NB4 (cell line): ENCODE measurements around the gene NCSTN.

ENCODE experiments used
- DNase-seq: peaks from one replicate; pipeline ENCODE4 v3.0.0; 2010; ENCODE audit warnings: low read depth
- H3K4me3 ChIP-seq: one replicate; pipeline ENCODE4 v1.5.1; 2011; ENCODE audit warnings: mild to moderate bottlenecking, low read depth, low read length, moderate library complexity
- MYC ChIP-seq: IDR thresholded peaks from 2 replicates; pipeline ENCODE4 v1.6.1; 2011; ENCODE audit warnings: low read depth, low read length
- POLR2A ChIP-seq: IDR thresholded peaks from 2 replicates; pipeline ENCODE4 v1.6.1; 2011; ENCODE audit warnings: mild to moderate bottlenecking; ENCODE audit not compliant: insufficient read length; ENCODE audit errors: extremely low read depth
- TF ChIP-seq, protein P1 (sequence below): IDR thresholded peaks from one replicate; pipeline ENCODE4 v1.5.1; 2012; ENCODE audit warnings: low read depth, low read length
- TF ChIP-seq, protein P2 (sequence below): IDR thresholded peaks from 2 replicates; pipeline ENCODE4 v1.6.1; 2011; ENCODE audit warnings: low read depth, low read length

The NCSTN gene

DNA sequence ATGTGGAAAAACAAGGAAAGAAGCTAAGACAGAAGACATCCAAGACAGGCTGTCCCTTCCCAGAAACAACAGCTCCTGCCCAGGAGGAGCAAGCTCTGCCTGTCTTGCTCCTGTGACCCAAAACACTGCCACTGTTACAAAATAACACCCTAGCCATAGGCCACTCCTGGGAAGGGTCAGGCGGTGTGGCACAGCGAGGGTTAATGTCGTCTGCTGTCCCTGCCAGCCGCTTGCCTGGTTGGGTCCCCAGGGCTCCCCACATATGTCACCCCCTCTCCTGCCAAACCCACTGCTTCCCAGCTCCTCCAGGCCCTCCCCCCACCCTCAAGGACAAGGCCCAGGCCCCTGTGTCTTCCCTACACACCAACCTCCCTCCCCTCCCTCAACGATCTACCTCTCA is 19.8 kb downstream of the NCSTN start:
- no peak for DNase-seq
- no peak for TF ChIP-seq POLR2A
- no peak for TF ChIP-seq MYC
- TF ChIP-seq, protein P1, sequence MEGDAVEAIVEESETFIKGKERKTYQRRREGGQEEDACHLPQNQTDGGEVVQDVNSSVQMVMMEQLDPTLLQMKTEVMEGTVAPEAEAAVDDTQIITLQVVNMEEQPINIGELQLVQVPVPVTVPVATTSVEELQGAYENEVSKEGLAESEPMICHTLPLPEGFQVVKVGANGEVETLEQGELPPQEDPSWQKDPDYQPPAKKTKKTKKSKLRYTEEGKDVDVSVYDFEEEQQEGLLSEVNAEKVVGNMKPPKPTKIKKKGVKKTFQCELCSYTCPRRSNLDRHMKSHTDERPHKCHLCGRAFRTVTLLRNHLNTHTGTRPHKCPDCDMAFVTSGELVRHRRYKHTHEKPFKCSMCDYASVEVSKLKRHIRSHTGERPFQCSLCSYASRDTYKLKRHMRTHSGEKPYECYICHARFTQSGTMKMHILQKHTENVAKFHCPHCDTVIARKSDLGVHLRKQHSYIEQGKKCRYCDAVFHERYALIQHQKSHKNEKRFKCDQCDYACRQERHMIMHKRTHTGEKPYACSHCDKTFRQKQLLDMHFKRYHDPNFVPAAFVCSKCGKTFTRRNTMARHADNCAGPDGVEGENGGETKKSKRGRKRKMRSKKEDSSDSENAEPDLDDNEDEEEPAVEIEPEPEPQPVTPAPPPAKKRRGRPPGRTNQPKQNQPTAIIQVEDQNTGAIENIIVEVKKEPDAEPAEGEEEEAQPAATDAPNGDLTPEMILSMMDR = no peak
- TF ChIP-seq, protein P2, sequence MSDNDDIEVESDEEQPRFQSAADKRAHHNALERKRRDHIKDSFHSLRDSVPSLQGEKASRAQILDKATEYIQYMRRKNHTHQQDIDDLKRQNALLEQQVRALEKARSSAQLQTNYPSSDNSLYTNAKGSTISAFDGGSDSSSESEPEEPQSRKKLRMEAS = no peak
- no peak overlapping the region for H3K4me3 ChIP-seq

DNA sequence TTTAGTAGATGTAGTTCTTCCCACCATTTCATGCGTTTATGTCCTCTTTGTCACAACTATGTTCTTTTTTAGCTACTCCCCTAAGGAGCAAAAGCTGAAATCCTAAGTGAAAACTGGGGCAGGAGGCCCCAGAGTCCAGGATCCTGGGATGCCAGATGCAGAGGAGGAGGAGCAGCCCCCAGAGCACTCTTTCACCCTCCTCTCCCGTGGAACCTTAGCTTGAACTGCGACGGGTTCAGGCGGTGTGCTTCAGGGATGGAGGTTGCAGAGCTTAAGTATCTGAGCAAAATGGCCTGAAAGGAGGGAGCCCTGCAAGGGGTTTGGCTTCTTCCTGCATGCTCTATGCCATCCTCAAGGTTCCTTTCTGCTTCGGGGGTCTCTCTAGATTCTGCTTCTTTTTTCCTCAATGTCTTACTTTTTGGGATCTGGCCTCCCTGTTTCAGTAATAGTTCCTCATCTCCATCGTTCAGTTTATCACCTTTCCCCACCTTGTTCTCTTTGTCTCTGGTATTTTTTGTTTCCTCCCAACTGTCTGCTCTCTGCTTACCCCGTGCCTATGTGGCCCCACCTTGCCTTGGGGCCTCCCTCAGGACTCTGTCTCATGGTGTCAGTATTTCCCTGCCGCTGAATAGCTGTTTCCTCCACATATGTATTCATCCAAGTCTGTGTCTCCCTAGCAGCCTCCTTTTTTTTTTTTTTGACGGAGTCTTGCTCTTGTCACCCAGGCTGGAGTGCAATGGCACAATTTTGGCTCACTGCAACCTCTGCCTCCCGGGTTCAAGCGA is 21.0 kb downstream of the NCSTN start:
- TF ChIP-seq, protein P1 = no peak
- TF ChIP-seq, protein P2 = no peak
- TF ChIP-seq MYC (no peak), POLR2A (no peak)
- H3K4me3 ChIP-seq = no peak overlapping the region
- no peak for DNase-seq

DNA sequence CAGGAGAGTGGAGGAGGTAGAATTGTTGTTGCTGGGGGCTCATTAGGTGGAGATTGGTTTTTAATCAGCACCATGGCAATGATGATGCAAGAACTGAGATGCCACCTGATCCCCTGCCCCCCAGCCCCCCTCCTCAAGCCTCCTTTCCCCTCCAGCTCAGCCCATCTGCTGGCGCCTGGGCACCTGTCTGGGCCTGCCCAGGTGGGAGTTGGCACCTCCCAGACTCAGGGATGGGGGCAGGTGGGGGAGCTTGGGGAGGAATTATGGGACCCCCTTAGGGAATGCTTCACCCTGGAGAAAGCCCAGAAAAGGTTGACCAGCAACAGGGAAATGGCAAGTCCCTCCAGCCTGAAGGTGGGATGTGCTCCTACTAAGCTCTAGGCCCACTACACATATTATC is 22.1 kb downstream of the NCSTN start:
- no peak for DNase-seq
- H3K4me3 ChIP-seq = no peak overlapping the region
- TF ChIP-seq MYC = no peak
- TF ChIP-seq, protein P2 = no peak

DNA sequence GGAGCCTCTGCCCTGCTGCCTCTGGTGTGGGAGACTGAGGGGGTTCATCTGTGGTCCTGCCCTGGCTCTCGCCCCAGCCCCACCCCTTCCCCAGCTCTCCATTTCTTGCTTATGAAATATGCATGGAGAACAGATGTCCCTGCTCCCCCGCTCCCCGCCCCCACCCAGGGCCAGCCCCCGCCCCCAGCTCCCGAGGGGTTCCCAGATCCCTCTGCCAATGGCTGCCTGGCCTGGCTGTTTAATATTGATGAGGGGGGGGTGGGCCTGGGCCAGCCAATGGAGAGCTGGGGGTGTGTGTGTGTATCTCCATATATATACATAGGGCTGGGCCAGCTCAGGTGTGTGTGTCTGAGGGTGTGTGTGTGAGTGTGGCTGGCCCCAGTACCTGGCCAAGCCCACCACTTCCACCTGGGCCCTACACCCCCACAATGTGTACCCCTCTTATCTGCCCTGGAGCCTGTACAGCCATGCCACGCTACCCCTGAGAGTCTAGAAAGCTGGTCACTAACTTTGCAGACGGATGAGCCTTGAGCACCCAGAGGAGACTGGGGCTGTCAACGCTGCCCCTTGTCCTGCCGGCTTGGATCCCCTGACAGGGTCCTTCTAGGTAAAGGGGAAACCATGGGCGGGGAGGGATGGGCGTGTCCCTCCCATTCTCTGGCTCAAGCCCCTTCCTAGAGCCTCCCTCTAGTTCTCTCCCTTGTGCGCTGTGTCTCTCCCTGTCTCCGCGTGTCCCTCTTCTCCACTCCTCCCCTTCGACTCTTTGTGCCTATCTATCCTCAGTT is 23.7 kb downstream of the NCSTN start, which contains the start of gene NHLH1:
Gene NHLH1 (plus strand): TSS at position 341 of the 785 bp plus-strand sequence. CDS start 3,661 bp downstream, outside the sequence.
- DNase-seq = no peak
- no peak within 1 kb of the TSS for H3K4me3 ChIP-seq
- TF ChIP-seq, protein P1 = no peak
- TF ChIP-seq MYC (no peak), POLR2A (no peak)
- TF ChIP-seq, protein P2 = no peak

DNA sequence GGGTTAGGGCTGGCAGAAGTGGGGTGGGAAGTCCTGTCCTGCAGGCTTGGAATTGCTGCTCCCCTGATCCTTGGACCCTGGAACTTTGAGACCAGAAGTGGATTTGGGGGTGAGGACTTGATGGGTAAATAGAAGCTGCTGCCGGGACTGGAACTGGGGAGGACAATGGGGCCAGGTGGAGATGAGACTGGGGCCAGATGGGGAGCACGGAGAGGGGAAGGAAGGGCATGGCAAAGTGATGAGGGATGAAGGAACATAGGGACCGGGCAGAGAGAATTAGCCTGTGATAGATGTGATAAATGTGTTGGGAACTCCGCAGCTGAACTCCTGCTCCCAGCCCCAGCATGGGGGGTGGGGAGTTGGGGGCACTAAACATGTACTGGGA is 24.3 kb downstream of the NCSTN start:
- DNase-seq = no peak
- no peak overlapping the region for H3K4me3 ChIP-seq
- TF ChIP-seq, protein P2 = no peak

DNA sequence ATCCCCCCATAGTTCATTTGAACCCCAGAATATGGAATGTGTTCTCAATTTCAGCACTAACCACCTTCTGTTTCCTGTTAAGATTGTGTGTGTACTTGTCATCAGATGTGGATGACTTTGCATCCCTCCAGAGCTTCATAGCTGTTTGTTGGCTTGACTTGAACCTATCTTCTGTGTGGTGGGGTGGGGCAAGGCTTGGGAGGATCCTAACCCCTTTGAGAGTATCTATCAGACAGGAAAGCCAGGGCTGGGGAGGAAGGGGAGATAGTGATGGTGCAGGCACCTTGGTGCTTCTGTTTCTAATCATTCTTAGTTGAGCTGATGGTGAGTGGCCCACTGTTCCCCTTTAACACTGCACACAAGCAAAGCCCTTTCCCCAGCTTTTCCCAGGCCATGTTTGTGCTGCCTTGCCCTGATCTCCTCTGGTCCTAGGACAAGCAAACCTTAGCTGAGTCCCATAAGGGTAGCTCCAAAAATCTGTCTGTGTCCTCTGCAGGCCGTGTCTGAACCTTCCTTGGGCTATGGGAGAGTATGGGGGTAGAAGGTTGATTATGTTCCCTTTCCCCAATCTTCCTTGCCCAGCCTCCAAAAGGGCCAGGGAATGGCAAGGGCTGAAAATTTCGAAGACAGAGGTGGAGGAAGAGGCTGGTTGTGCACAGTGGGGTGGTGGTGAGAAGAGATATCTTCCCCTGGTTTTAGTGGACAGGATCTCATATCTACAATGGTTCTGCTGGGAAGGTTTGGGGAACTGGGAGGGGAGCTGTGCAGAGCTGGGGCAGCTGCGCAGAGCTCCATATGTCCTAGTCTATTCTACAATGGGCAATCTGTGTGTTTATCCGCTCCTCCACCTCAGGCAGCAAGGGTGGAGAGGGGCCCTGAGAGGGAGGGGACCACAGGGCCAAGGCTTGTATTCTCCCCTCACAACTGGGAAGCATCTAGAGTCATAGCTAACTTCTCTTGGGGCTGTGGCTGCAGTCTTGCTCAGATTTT is 25.0 kb downstream of the NCSTN start:
- no peak overlapping the region for H3K4me3 ChIP-seq

More for the DNA sequence above, 25.0 kb downstream of the NCSTN start:
- TF ChIP-seq, protein P1 = no peak
- TF ChIP-seq MYC = no peak
- TF ChIP-seq, protein P2 = no peak
- no peak for TF ChIP-seq POLR2A
- DNase-seq = no peak
